Measurements from ENCODE around the gene SRSF9.
A peak's percentile ranks its signal among the peaks of the same experiment; 100 is the strongest.
"Not testable (repeated sequence)": the region's sequence is repeated elsewhere in the genome, so short reads cannot be mapped to it uniquely, and the experiment has no call there.

The SRSF9 gene

DNA sequence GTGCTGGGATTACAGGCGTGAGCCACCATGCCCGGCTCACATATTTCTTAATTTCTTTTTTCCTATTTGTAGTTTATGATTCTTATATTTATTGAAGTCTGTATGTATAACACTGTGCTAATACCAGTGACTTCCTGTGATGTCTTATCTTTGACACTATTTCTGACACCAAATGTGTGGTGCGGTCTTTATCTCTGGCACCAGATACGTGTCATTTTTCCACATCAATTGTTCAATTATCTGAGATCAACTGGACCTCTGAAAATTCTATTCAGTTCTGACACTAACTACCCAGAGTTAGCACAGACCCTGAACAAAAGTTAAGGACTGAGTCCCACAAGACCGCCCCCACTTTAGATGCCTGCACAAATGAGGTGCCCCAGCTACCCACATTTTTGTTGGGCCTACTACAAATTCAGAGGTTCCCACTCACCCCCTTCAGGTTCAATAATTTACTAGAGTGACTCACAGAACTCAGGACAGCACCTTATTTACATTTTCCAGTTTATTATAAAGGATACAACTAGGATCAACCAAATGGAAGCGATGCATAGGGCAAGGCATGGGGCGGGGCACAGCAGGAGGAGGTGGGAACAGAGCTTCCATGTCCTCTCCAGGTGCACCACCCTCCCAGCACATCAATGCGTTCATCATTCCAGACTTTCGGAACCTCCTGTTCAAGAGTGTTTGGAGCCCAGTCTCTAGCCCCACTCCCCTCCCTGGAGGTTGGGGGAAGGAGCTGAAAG, 11.6 kb upstream of the SRSF9 start:
- DNase-seq (ENCODE audit: low spot score) = no peak

DNA sequence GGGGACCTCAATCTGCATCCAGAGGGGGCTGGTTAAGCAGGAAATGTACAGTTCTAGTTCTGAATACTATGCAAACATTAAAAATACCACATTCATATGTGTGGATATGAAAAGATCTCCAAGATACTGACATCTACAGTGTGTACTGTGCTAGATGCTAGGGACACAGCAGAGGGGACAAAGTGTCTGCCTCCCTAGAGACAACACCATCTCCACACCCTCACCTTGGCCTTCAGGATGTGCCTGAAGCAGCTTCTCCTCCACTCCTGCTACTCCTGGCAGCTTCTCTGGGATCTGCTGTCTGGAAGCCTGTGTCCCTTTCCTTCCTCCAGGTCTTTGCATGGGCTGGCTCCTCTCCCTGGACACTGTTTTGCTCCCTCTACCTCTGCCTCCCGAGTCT, 10.7 kb upstream of the SRSF9 start:
- no peak for DNase-seq (ENCODE audit: low spot score)

GRCh38 chr12:120479458-120479857, 9.9 kb upstream of the SRSF9 start:
- no peak for DNase-seq (ENCODE audit: low spot score)

GRCh38 chr12:120475643-120476042, 6.1 kb upstream of the SRSF9 start:
- DNase-seq (ENCODE audit: low spot score) = no peak

DNA sequence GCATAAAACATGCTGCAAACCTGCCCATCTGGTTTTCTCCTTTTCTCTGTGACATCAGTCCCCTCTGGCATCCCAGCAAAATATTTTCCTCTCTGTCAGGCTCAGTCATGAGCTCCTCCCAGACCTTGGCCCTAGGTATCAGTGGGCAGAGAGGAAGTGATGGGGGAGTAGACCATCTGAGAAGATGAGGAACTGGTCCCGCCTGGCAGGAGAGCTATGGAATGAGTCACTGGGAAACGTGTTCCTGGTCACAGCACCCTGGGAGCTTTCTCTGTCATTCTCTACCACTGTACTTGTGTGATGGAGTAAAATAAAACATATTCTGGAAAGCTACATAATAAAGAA, 5.0 kb upstream of the SRSF9 start:
- peak; percentile 79 for DNase-seq (ENCODE audit: low spot score)

- DNase-seq (ENCODE audit: low spot score) = no peak
These were observed 4.5 kb upstream of the SRSF9 start for GRCh38 chr12:120473807-120474615.

GRCh38 chr12:120472521-120472920, 3.0 kb upstream of the SRSF9 start:
- DNase-seq (ENCODE audit: low spot score) = no peak

GRCh38 chr12:120470150-120470784, 719 bp upstream of the SRSF9 start:
- no peak for DNase-seq (ENCODE audit: low spot score)

DNA sequence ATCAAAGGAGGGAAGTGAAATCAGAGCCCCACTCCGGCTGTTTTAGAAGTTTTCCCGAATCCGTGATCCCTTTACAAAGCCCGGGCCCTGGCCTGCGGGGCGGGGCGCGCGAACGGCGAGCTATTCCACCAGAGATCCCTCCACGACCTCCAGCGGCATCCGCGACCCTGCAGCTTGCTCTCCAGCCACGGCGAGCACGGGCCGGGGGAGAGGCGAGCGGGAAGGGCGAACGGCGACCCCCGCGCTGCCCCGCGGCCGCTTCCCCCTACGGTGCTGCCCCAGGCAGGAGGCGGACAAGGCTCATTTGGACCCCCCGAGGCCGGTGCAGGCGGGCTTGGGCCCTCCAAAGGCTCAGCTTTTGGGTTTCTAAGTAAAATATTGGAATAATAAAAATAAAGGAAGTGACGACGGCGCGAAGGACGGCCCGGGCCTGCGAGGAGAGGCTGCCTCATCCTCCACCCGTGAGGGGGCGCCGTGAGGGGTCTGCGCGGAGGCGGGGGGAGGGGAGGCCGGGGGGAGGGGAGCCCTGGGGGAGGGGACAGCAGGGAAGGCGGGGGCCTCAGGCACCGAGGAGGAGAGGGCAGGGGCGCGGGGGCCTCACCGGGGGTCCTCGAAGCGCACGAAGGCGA, 613 bp downstream of the SRSF9 start:
- DNase-seq (ENCODE audit: low spot score) = peak; percentile 35

DNA sequence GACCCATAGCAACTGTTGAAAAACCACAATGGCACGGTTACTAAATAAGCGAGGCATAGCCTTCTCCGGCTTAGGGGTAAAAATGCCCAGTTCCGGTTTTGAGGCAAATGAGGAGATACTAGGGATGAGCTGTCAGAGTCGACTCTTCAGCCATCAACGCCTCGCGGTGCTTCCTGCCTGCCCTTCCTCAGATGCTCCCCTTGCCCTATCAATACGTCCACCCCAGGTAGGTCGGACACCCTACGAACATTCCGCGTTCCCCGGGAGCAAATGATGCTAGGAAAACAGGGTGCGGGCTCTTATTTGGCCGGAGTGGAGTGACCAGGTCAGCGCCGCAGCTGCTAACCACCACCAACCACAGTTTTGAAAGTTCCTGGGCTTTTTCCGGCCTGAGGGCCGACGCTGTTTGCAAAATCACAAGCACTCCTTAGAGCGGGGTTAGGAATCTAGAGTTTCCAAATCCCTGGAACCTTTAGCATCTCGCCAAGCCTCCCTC, 1.2 kb downstream of the SRSF9 start:
- peak; percentile 68 for DNase-seq (ENCODE audit: low spot score)

DNA sequence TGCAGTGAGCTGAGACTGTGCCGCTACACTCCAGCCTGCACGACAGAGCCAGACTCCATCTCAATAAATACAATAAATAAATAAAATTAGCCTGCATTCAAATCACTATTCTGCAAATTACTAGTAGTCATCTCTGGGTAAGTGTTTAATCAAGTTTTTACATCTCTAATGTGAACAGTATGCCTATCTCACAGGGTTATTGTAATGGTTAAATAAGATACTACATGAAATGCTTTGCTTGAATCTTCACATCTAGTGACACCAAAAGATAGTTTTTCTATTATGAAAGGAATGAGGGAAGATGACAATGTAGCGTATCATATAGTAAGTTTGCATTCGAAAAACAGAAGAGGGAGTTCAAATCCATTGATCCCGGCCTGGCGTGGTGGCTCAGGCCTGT, 2.1 kb downstream of the SRSF9 start:
- no peak for DNase-seq (ENCODE audit: low spot score)

DNA sequence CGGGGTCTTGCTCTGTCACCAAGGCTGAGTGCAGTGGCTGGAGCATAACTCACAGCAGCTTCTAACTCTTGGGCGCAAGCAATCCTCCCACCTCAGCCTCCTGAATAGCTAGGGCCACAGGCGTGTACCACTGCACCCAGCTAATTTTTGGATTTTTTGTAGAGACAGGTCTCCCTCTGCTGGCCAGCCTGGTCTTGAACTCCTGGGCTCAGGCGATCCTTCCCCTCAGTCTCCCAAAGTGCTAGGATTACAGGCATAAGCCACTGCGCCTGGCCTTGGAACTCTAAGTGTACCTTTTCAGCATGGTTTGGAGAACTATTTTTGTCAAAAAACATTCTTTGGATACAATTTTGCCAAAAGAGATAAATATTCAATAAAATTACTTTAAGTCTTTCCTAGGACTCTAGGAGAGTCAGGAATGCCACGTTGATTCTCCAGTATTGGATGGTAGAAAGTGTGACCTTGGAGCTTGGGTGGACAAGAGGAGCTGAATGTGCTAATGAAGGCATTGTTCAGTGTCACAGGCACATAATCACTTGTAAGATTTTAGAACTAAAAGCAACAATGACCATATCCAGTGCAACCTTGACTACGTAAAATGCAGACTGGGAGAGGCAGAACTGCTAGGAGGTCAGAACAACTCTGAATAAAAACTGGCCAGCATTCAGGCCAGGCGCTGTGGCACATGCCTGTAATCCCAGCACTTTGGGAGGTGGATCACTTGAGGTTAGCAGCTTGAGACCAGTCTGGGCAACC, 2.8 kb downstream of the SRSF9 start:
- DNase-seq (ENCODE audit: low spot score) = no peak

DNA sequence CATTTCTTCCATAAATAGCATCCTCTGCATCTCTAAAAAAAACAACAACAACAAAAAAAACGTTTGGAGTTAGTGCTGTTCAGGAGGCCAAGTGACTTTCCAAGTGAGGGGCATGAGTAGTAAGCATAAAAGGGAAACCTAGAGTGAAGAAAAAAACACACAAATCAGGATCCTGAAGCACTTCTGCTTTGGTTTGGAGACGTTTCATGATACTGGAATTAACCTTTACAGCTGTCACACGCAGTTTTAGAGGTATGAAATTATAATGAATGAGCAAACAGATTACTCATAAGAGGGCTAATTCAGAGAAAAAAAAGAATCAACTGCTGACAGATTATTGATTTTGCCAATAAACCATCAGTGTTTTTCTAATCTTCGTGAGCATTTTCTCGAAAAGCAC, 3.8 kb downstream of the SRSF9 start:
- DNase-seq (ENCODE audit: low spot score) = no peak

- no peak for DNase-seq (ENCODE audit: low spot score)
These were observed 5.8 kb downstream of the SRSF9 start for GRCh38 chr12:120463712-120464111.

DNA sequence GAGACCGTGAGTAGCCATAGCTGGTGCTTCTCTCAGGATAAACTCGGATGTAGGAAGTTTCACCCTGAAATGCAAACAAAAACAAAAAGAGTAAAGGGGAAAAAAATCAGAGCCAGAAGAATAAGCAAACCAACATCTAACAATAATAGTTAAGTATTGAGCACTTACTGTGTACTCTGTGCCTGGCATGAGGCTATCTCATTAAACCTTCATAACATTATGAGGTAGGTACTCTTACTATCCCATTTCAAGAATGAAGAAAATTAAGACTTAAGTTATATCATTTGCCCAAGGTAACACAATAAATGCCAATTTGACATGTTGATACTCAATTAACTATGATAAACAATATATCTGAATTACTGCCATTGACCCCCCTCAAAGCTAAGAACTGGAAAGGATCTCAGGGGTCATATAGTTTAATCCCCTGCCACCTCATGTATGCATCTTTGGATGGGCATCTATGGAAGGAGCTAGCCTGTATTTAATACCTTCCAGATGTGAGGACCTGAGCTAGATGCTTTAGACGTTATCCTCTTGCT, 7.4 kb downstream of the SRSF9 start:
- DNase-seq (ENCODE audit: low spot score) = no peak

DNA sequence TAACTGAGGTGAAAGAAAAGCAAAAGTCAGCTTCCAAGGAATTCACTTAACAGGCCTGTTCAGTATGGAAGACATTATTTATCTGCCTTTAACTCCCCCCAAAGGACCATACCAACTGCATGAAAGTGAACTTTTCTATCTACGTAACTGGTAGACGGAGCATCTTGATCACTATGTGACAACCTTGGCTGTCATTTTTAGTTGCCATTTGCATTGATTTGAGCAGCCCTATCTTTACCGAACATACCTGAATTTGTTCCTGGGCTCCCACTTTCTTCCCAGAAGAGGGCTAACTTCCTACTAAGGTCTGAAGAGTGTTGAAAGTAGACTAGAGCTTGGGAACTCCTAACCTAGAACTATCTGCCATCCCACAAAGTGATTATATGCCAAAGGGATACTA, 9.4 kb downstream of the SRSF9 start:
- DNase-seq (ENCODE audit: low spot score) = no peak

DNA sequence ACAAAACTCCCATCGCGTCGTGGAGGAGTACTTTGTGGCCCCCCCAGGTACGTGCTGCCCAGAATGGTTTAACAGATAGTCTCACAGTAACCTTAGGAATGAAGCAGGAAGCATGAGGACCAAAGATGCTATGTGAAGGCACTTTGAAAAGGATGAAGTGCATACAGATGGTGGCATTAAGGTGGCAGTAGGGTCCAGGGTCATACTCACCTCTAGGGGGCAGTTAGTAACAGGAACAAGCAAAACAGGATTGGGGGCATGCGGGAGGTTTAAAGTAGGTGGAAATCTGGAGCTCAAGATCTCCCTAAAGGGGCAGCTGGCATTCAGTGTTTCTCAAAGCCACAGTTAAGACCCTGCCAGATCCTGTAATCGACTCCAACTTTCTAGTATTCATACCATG, 12.4 kb downstream of the SRSF9 start:
- DNase-seq (ENCODE audit: low spot score) = no peak

GRCh38 chr12:120455302-120455701, 14.2 kb downstream of the SRSF9 start:
- no peak for DNase-seq (ENCODE audit: low spot score)

GRCh38 chr12:120453977-120454376, 15.6 kb downstream of the SRSF9 start:
- peak; percentile 34 for DNase-seq (ENCODE audit: low spot score)

GRCh38 chr12:120453060-120453750, 16.3 kb downstream of the SRSF9 start:
- no peak for DNase-seq (ENCODE audit: low spot score)

DNA sequence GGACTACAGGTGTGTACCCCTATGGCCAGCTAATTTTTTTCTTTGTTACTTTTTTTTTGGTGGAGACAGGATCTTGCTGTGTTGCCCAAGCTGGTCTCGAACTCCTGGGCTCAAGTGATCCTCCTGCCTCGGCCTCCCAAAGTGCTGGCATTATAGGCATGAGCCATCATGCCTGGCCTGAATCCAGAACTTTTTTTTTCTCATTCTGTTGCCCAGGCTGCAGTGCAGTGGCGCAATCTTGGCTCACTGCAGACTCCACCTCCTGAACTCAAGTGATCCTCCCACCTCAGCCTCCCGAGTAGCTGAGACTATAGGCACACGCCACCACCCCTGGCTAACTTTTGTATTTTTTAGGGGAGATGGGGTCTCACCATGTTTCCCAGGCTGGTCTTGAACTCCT, 17.0 kb downstream of the SRSF9 start:
- not testable (repeated sequence) for DNase-seq (ENCODE audit: low spot score)
